ENCODE measurements around the gene ITGA4.

Gene ITGA4

GRCh38 chr2:181459621-181460021 is 2.4 kb downstream of the ITGA4 start:
- DNase-seq = no peak

- no peak for DNase-seq
These were observed 4.1 kb downstream of the ITGA4 start for GRCh38 chr2:181461056-181461997.

- no peak for DNase-seq
These were observed 4.8 kb downstream of the ITGA4 start for GRCh38 chr2:181462033-181462432.

GRCh38 chr2:181463588-181463987 is 6.4 kb downstream of the ITGA4 start:
- DNase-seq = no peak

GRCh38 chr2:181464966-181465365 is 7.8 kb downstream of the ITGA4 start:
- no peak for DNase-seq

- no peak for DNase-seq
These were observed 8.6 kb downstream of the ITGA4 start for GRCh38 chr2:181465676-181466375.

GRCh38 chr2:181466661-181467576 is 9.7 kb downstream of the ITGA4 start:
- DNase-seq = no peak

GRCh38 chr2:181467966-181468707 is 11.0 kb downstream of the ITGA4 start:
- no peak for DNase-seq

- DNase-seq = no peak
These were observed 11.6 kb downstream of the ITGA4 start for GRCh38 chr2:181468811-181469210.

- no peak for DNase-seq
These were observed 14.0 kb downstream of the ITGA4 start for GRCh38 chr2:181471226-181471625.

GRCh38 chr2:181471783-181472182 is 14.6 kb downstream of the ITGA4 start:
- no peak for DNase-seq

GRCh38 chr2:181472990-181473389 is 15.8 kb downstream of the ITGA4 start:
- DNase-seq = no peak

GRCh38 chr2:181474222-181474881 is 17.2 kb downstream of the ITGA4 start:
- DNase-seq = no peak

GRCh38 chr2:181483211-181483610 is 26.0 kb downstream of the ITGA4 start:
- DNase-seq = no peak

- no peak for DNase-seq
These were observed 26.7 kb downstream of the ITGA4 start for GRCh38 chr2:181483876-181484275.

GRCh38 chr2:181484851-181485637 is 27.9 kb downstream of the ITGA4 start:
- DNase-seq = no peak

- DNase-seq = no peak
These were observed 28.4 kb downstream of the ITGA4 start for GRCh38 chr2:181485638-181485946.

- no peak for DNase-seq
These were observed 42.0 kb downstream of the ITGA4 start for GRCh38 chr2:181499231-181499630.

GRCh38 chr2:181500201-181500600 is 43.0 kb downstream of the ITGA4 start:
- DNase-seq = no peak

- DNase-seq = no peak
These were observed 58.5 kb downstream of the ITGA4 start for GRCh38 chr2:181515719-181516118.

- no peak for DNase-seq
These were observed 59.8 kb downstream of the ITGA4 start for GRCh38 chr2:181516992-181517391.
